HG03565 (cell line): ENCODE results near the gene SCYGR1.
"Not testable (repeated sequence)": the region's sequence is repeated elsewhere in the genome, so short reads cannot be mapped to it uniquely, and the experiment has no call there.

Experiments
- ATAC-seq: cut with Tn5 transposase; IDR thresholded peaks from one replicate; pipeline ENCODE4 v1.9.1; 2021; ENCODE audit warnings: mild to moderate bottlenecking, moderate library complexity; ENCODE audit not compliant: unreplicated experiment

SCYGR1 gene, protein sequence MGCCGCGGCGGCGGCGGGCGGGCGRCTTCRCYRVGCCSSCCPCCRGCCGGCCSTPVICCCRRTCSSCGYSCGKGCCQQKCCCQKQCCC

DNA sequence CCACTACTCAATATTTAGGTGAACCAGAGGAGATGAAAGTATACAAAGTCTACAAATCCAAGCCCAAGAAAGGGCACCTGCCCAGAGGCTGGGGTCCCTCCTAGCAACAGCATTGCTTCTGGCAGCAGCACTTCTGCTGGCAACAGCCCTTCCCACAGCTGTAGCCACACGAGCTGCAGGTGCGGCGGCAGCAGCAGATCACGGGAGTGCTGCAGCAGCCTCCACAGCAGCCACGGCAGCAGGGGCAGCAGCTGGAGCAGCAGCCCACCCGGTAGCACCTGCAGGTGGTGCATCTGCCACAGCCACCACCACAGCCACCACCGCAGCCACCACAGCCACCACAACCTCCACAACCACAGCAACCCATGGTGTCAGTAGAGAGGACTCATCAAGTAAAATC, at the start of gene SCYGR1:
TSS of gene SCYGR1 (minus strand) at position 367 of the 400 bp plus-strand sequence. CDS start at position 367, 0 bp downstream.
- not testable (repeated sequence) for ATAC-seq

DNA sequence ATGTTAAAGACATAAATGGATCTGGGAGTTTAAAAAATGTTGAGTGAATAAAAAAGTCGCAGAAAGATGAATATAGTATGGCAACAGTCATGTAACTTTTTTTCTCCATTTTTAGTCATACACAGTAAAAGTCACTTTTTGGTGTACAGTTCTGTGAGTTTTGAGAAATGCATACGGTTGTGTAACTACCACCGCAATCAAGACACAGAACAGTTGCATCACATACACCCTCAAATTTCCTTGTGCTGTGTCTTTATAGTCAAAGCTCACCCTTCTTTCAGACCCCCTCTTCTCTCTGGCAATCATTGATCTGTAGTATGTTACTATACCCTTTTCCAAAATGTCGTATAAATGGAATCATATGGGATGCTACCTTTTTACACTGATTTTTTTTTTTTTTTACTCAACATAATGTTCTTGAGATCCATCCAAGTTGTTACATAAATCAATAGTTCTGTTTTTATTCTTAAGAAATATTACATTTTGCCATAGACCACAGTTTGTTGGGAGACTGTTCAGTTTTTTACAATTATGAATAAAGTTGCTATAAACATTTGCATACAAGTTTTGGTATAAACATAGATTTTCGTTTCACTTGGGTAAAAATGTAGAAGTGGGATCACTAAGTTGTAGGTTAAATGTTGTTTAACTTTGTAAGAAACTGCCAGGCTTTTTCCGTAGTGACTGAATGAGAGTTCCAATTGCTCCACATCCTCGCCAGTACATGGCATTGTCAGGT, 48.9 kb upstream of the SCYGR1 start:
- ATAC-seq: no peak

DNA sequence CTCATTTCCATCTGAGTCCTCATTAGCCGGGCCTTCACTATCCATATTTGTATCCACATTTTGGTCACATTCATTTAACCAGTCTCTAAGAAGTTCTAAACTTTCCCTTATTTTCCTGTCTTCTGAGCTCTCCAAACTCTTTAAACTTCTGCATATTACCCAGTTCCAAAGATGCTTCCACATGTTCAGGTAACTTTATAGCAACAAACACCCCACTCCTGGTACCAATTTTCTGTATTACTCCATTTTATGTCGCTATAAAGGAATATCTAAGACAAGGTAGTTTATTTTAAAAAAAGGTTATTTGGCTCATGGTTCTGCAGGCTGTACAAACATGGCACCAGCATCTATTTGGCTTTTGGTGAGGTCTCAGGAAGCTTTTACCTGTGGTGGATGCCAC, 45.4 kb upstream of the SCYGR1 start:
- no peak for ATAC-seq

DNA sequence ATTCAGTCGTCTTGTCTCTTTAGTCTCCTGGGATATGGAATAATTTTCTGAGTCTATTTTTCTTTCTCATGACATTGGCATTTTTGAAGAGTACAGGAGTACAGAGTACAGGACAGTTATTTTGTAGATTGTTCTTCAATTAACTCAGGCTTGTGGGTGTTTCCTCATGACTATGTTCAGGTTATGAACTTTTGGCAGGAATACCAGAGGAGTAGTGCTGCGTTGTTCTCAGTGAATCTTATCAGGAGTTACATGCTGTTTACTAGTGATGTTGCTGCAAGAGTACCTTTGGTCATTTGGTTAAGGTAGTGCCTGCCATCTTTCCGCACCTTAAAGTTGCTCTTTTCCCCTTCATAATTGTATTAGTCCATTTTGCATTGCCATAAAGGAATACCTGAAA, 42.9 kb upstream of the SCYGR1 start:
- ATAC-seq: no peak

DNA sequence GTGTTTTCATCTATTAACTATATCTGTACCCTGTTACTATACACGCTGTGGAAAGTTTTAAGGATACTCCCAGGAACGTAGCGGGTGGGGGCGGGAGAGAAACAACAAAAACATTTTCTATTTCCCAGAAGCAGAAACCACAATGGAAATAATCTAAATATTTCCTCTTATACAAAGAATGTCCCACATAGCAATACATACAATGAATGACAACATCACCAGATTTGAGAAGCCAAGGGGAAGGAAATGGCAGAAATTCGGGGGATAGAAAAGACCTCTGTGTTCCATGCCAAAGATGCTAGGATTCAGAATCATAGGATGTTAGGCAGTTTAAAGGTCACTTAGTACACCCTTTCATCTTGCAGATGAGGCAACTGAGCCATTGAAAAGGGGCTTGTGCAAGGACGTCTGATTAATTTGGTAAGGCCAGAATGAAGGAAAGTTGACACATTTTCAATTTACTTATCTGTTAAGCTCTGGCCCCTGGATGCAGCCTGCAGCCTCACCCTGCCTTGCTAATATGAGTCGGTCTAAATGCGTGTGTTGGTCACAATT, 41.1 kb upstream of the SCYGR1 start:
- ATAC-seq: no peak

DNA sequence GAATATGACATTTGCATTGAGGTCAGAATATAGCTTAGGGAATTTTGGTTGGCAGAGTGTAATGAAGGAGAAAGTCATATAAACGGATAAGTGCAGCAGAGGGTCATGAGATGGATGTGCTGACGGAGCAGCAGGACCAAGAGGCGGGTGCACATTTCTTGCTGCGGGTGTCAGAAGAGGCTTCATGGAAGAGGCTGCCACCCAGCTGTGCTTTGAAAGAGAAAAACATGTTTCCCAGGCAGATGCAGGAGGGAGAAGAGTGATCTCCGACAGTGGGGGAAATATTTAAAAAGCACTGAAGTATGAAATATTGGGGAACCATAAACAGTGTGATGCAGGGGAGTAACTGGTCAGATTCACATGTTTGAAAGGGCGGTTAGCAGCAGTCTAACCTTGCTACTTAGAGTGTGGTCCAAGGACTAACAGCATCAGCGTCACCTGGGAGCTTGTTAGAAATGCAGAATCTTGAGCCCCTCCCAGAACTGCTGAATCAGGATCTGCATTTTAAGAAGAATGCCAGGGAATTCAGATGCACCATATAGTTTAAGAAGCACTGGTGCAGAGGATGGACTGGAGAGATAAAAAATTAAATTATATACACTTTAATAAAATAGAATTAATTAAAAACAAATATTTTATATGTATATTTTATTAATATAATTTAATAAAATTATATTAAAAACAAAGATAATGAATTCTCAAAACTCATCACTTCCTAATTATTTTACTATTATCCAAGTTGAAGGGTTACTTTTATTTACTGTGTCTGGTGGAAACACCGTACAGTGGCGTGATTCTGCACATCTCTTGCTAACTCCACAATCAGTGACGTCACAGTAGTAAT, 36.1 kb upstream of the SCYGR1 start:
- no peak for ATAC-seq

DNA sequence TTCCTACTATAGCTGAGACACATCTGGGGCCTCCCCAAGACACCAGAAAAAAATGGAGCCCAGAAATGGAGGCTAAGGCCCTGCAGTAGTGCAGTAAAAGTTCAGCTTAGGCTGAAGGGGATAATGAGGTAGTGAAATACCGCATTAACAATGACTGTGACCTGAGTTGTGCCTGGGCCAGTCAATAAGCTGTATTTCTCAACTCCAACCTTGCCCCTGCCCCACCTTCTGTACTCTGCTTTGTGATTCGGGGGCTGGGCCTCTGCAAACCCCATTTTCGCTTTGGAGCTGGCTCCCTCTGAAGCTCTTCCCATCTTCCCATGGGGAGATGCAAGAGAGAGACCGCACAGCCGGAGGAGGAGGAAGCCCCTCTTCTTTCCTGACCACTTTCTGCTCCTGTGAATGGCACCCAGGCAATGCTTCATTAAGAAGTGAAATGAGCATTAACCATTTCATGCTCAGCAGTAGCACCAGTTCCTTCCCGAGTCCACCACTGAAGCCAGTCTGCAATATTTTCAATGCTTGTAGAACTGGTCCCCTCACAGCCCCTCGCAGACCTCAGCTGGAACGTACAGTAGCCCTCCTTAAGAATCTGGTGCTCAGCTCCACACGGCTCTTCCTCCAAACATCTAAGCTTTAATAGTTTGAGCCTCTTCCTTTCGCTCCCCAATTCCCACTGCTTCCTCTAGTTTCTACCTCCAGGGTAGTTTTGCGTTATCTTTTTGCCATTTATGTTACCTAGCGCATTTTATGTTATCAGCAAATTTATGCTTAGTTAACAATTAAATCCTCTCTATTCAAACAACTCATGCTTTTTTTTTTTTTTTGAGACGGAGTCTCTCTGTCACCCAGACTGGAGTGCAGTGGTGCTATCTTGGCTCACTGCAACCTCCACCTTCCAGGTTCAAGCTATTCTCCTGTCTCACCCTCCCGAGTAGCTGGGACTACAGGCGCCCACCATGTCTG, 32.6 kb upstream of the SCYGR1 start:
- no peak for ATAC-seq

DNA sequence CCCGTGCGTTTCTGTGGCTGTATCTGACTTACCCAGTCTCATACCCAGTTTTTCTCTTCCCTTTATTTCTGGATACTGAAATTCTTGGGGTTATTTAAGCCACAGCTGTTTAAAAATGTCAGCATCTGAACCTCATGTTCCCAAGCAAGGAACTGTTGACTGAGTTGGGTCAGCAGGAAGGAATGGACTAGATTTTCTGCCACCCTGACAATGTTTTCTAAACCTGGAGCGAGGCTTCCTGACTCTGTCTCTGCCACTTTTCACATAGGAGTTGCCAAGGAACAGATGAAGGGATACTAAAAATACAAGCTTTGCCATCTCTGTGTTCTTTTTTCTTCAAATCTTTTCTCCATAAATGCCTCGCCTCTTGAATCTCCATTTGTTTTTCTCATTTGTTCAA, 29.0 kb upstream of the SCYGR1 start:
- ATAC-seq: no peak

DNA sequence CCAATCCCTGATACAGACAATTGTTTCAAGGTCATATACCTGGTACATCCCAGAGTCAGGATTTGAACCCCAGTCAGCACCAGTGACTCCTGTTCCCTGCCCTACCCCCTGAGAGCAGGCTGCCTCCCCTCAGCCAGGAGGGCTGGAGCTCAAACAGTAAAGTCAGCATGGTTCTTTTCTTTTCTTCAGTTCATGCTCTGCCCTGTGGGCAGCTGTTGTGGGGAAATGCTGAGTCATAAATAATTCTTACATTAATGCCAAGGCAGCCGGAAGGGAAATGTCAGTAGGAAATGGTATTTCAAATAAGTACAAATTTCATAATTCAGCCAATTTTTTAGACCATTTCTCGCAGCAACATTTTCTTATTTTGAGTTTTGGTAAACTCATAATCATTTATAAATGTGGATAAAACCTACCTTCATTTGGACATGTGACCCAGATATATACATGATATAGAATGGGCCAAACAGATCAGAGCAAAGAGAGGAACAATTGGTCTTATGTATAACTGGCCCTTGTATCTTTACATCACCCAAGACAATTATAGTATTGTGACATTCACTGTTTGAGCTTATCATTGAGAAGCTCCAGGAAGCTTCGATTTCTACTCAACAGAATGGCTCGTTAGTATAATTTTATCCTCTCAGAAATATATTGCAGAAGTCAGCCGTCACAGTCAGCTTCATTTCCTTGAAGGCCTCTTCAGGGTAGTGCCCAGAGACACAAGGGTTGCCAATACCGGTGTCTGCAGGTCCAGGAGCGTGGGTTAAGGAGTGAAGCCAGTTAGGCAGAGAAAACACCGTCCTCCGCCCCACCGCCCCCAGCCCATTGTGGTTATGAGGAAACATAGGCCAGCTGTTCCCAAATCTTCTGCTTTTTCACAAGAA, 28.0 kb upstream of the SCYGR1 start:
- ATAC-seq: peak; percentile 25

DNA sequence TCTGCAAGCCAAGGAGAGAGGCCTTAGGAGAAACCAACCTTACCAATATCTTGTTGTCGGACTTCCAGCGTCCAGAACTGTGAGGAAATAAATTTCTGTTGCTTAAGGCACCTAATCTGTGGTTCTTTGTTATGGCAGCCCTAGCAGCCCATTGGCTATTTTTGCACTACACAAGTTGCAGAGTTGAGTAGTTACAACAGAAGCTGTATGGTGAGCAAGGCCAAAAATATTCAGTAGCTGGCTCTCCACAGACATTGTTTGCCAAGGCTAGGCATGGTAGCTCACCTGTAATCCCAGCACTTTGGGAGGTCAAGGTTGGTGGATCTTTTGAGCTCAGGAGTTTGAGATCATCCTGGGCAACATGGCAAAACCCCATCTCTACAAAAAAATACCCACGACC, 27.1 kb upstream of the SCYGR1 start:
- ATAC-seq: no peak

DNA sequence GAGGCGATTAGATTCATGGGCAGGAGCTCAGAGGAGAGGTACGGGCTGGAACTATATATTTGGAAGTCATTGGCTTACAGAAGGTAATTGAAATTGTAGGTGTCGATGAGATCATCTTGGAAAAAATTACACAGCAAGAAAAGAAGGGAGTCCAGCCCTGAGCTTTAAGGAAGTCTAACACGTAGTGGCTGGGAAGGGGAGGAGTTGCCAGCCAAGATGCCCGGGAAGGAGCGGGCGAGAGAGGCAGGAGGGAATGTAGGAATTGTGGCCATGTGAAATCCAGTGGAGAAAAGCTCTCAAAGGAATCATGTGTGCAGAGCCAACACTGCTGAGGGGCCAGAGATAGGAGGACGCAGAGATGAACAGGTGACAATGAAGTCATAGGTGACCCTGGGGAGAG, 25.6 kb upstream of the SCYGR1 start:
- no peak for ATAC-seq

DNA sequence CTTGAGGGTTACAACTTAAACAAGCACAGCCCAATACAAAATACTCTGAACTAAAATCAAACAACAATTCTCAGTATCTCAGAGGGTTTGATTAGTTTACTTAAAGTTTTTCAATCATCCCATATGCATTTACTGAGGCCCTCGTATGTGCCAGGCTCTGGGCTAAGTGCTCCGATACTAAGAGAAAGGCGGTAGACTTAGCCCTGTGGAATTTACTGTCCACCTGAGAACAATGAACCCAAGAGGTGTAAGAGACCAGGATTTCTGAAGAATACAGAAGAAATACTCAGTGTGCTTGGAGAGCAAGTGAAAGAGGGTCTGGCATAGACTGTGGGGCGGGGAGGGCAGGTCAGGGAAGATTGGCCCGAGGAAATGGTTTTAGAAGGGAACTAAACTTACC, 25.1 kb upstream of the SCYGR1 start:
- no peak for ATAC-seq

DNA sequence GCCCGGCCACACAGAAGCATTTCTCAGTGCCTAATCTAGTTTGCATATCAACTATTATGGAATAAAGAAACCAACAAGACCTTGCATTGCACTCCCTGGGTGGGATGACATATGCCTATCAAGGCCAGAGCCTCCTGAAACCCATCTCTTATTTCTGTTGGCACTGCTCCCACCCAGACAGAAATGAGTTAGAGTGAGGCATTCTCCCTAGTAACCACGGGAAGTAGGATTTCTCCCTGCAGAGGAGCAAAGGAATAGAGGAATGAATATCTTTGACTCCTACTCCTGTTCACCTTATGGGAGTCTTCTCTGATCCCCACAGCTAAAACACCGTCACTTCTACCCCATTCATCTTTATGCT, 24.2 kb upstream of the SCYGR1 start:
- ATAC-seq: no peak

DNA sequence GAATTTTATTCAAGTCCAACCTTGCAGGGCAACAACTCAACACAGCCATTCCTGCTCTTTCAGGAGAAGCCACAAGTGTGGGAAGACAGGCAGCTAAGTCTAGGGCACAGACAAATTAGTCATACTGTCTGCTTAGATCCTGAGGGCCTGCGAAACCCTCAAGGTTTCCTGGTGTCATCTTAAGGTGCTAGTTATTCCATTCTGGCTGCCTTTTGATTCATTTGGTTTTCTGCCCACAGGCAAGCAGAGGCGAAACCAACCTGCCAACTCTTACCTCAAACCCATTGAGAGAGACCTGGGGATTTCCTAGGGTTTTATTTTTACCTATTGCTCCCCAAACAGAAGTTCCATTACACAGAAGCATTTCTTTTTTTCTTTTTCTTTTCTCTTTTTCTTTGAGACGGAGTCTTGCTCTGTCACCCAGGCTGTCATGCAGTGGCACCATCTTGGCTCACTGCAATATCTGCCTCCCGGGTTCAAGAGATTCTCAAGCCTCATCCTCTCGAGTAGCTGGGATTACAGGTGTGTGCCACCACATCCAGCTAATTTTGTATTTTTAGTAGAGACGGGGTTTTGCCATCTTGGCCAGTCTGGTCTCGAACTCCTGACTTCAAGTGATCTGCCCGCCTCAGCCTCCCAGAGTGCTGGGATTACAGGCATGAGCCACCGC, 23.7 kb upstream of the SCYGR1 start:
- ATAC-seq: peak; percentile 81

DNA sequence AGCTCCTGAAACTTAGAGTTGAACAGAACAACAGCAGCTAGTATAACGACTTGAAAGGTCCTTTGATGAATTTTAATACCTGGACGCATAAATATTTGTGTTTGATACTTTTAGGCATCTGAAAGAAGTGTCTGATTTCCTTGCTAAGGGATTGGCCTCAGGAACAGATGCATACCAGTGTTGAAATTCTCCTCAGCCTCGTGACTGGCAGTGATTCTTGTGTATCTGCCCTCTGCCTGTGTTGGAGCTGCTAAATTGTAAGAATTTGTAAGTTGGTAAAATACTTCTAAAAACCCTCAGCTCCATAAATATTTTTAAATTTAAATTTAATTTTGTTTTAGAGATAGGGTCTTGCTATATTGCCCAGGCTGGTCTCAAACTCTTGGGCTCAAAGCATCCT, 22.4 kb upstream of the SCYGR1 start:
- no peak for ATAC-seq

DNA sequence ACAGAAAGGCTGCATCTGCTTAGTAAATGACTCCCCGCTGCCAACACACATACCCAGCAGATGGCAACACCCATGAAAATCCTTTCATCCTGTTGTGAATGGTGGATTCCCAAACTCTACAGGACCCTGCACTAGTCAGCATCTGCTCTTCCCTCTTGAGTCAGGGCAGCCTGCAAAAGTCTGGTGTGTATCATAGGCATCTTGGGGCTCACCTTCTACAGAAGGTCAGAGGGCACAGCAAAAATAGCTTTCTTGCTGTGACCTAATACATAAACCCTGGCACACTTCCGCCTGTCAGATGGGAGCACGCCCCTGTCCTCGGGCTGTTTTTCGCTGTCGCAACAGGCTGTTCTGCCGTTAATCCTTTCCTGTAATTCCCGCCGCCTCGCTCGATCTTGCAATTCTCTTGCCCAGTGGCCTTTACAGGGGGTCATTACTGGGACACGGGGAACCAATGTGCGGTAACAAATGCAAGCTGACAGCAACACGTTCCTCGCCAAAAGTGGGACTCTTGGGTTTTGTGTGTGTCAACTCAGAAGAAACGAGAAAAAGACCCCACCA, 19.9 kb upstream of the SCYGR1 start:
- no peak for ATAC-seq

DNA sequence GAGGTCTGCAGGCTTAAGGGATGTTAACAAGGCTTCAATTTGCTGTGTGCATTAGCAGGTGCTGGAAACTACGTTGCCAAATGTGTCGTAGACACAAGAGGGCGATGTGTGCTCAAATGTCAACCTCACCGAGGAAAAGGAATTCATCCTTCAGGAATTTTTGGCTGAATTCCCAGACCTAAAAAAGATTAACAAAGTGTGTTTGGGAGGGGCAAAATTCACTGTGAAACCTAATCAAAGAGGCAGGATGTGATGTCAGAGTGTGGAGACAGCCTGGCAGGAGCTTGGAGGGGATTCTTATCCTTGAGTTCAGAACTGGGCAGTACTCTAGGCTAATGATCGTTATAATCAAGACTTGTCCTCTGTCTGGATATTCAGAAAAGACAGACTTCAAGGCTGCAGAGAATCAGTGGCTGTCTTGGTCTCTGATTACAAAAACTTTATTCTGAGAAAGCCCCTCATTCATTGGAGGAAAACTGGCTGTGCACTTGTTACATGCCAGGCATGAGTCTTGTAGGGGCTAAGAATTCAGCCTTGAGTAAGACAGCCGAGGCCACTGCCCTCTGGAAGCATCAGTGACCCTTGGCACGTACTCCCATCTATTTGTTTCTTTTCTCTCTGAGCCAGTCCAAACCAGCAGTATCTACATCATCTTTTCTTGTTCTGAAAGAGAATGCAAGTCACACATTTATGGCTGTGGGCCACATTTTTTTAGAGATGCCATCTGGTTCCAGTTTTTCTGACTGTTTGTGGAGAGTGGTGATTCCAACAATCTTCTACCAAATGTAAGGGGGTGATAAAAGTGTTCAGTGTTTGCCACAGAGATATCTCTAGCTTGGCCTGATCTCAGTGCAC, 18.7 kb upstream of the SCYGR1 start:
- ATAC-seq: peak; percentile 34
